ENCODE results near the gene ATXN10. TPM values are rescaled to one million over a fixed set of nuclear protein-coding genes. Genes with fewer than 3 reads are reported as not detected.

Gene ATXN10
- total and polyA plus RNA-seq, 2 of the 8 experiments (the other 6 are each of a cell fraction or from before 2014, with no cell fraction given) = 134 to 210 TPM

GRCh38 chr22:45867118-45867905, 195.7 kb downstream of the ATXN10 start:
- Histone ChIP-seq H2BK20ac (ENCODE audit: low read length) (no peak overlapping the region), H2AK5ac (ENCODE audit: low read depth, low read length) (no peak overlapping the region), H4K91ac (replicated peaks; ENCODE audit: insufficient read length, low read length) (no peak overlapping the region), H3K9me3 (ENCODE audit: insufficient read depth in 2 of 2, low read depth in 1 of 2, low read length in 1 of 2) (no peaks in the 10 kb centered on the region), H3K27me3 (replicated peaks in 1 of 4; ENCODE audit: control insufficient read depth in 3 of 4, extremely low read depth in 1 of 4, insufficient read depth in 3 of 4, low read length in 3 of 4) (peaks cover 25 to 62% (median 54%) of the 10 kb centered on the region in 4 experiments), H3K79me1 (ENCODE audit: low read depth, low read length) (no peaks in the 10 kb centered on the region), H3K18ac (ENCODE audit: extremely low read depth, low read length) (no peak overlapping the region), H3K79me2 (ENCODE audit: control insufficient read depth in 1 of 2, insufficient read depth in 2 of 2, low read length in 2 of 2) (no peaks in the 10 kb centered on the region), H3K36me3 (ENCODE audit: control insufficient read depth in 2 of 4, insufficient read depth in 4 of 4, low read length in 3 of 4) (no peaks in the 10 kb centered on the region), H3K4ac (replicated peaks; ENCODE audit: insufficient read length, low read depth, low read length) (no peak overlapping the region), H3K4me1 (replicated peaks in 1 of 4; ENCODE audit: control insufficient read depth in 3 of 4, insufficient read depth in 4 of 4, low read length in 3 of 4) (peaks cover 0 to 8% (median 1%) of the 10 kb centered on the region in 4 experiments; a peak in 5 of 7 replicates), H2BK120ac (replicated peaks; ENCODE audit: low read depth, low read length) (no peak overlapping the region), H3K9ac (replicated peaks in 1 of 4; ENCODE audit: extremely low read depth in 1 of 4, low read depth in 3 of 4, low read length in 3 of 4) (no peak overlapping the region), H3K4me2 (ENCODE audit: insufficient read depth in 1 of 2, low read depth in 2 of 2, low read length in 2 of 2) (peak overlapping the region; percentile 59 to 88), H3K56ac (replicated peaks; ENCODE audit: insufficient read length, low read depth, low read length) (no peak overlapping the region), H2BK12ac (ENCODE audit: low read depth, low read length) (no peak overlapping the region), H2BK15ac (ENCODE audit: low read length) (no peak overlapping the region), H3K23me2 (ENCODE audit: low read depth, low read length) (peaks cover 13% of the 10 kb centered on the region; the same call in 1 of the 2 replicates), H3K4me3 (ENCODE audit: extremely low read depth in 1 of 4, insufficient read depth in 2 of 4, low read depth in 3 of 4, low read length in 4 of 4) (peak overlapping the region; percentile 7 to 59 (median 34); a peak in 7 of 8 replicates), H4K8ac (ENCODE audit: extremely low read depth, insufficient read depth, low read length) (peak overlapping the region; percentile 31; the same call in 1 of the 2 replicates), H3K27ac (ENCODE audit: low read depth, low read length) (no peak overlapping the region), H2AFZ (ENCODE audit: low read length) (no peak overlapping the region), H3K14ac (ENCODE audit: insufficient read length) (no peak overlapping the region), H2BK5ac (ENCODE audit: low read depth, low read length) (no peak overlapping the region), H4K20me1 (replicated peaks in 1 of 2; ENCODE audit: control insufficient read depth in 1 of 2, insufficient read depth in 2 of 2, low read length in 2 of 2) (peaks cover 10 to 15% of the 10 kb centered on the region in 2 experiments), H4K5ac (ENCODE audit: insufficient read length, low read depth, low read length) (no peak overlapping the region), H3K23ac (ENCODE audit: insufficient read length) (no peak overlapping the region)
- WGBS, 2 experiments (ENCODE audit: extremely low coverage in 1 of 2, insufficient coverage in 1 of 2, insufficient read length in 1 of 2, insufficient replicate concordance in 2 of 2, low coverage in 1 of 2, low lambda C conversion rate in 2 of 2, missing lambda C conversion rate in 1 of 2) = 5% methylated on average over 34 of the region's 87 CpGs; no CpG with 5 or more reads in 1 of the 2 experiments
- FAIRE-seq (no peak), DNase-seq (ENCODE audit: low read depth in 1 of 2, low spot score in 2 of 2) (peak in 1 of 2 experiments; percentile 61)
- ChIA-PET POLR2A (ENCODE audit: partially characterized antibody) (interaction anchor here (0.5 to 1.3 kb wide), 6 partner anchors 10 to 235 kb away, joined by 3 to 7 read pairs (median 3); no protein-coding TSS in a partner anchor), CTCF (ENCODE audit: partially characterized antibody) (interaction anchor here (0.6 to 7.9 kb wide), 21 partner anchors 9 to 1038 kb away, joined by 3 to 78 read pairs (median 4); partner anchors contain the start of gene ATXN10)
- TF ChIP-seq SUZ12 (IDR thresholded peaks at IDR 0.05; ENCODE audit: low read length) = peak; percentile 70
- TF ChIP-seq E2F6 (IDR thresholded peaks at IDR 0.05) = 0 out of 2 replicates have a peak, but pooled peaks have one; percentile 20
- TF ChIP-seq BACH1 (IDR thresholded peaks at IDR 0.05; ENCODE audit: low read length) = no peak
- no peak for TF ChIP-seq BRCA1 (IDR thresholded peaks at IDR 0.05; ENCODE audit: low read depth, low read length)
- TF ChIP-seq RFX5 (IDR thresholded peaks at IDR 0.05; ENCODE audit: borderline replicate concordance, low read depth, low read length) = no peak
- TF ChIP-seq EZH2 (IDR thresholded peaks at IDR 0.05; ENCODE audit: low read depth, low read length, severe bottlenecking) = peak; percentile 78
- TF ChIP-seq ATF3 (IDR thresholded peaks at IDR 0.05; ENCODE audit: insufficient read depth, low read depth, low read length) = no peak
- peak; percentile 48 for TF ChIP-seq KDM4A (IDR thresholded peaks at IDR 0.05; ENCODE audit: low read depth, low read length, severe bottlenecking)
- TF ChIP-seq MAX (IDR thresholded peaks at IDR 0.05) = 0 out of 2 replicates have a peak, but pooled peaks have one; percentile 24

Data from H1 (cell line).